NCI-H187 treated with DMSO at 0.1 percent for 48 hours (cell line): ENCODE data around the gene TASP1.

Source experiments
- DNase-seq: peaks from one replicate; lab custom pipeline; 2025; lab: John Stamatoyannopoulos, UW

TASP1 gene

DNA sequence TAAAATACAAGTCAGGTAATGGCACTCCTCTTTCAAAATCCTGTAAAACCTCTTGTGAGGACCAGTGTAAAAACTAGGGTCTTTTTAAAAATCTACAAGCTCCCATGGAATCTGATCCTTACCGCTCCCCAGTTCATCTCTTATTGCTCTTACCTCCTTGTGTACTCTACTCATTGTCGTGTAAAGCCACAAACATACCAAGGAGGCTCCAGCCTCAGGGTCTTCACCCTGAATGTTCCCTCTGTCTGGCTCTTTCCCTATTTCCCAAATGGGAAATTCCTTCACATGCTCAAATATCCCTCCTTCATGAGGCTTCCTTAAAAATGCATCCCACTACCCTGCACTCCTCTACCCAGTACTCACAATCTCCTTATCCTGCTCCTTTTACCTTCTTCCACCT, 67.1 kb downstream of the TASP1 start:
- DNase-seq, result no peak

DNA sequence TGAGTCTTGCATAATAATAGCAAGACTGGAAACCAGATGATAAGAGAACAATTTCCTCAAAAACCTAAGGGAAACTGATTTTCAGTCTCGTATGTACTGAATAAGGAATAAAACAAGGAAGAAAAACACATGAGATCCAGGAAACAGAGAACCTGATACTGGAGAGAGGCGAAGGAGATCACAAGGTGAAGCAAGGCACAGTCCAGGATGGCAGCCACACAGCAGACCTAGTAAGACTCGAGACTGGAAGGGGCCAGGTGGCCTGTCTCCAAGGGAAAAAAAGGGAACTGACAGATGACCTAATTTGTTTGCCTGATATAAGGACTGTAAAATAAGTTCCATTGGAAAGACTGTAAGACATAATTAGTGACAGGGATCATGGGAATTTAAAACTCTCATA, 71.1 kb downstream of the TASP1 start:
- no peak for DNase-seq

GRCh38 chr20:13563854-13564253, 74.9 kb downstream of the TASP1 start:
- DNase-seq, result no peak

DNA sequence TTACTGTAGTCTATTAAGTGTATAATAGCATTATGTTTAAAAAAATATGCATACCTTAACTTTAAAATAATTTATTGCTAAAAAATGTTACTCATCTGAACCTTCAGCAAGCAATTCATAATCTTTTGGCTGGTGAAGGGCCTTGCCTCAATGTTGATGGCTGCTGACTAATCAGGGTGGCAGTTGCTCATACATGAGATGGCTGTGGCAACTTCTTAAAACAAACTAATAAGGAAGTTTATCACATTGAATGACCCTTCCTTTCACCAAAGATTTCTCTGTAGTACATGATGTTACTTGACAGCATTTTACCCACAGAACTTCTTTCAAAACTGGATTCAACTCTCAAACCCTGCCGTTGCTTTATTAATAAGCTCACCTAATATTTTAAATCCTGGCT, 84.0 kb downstream of the TASP1 start:
- no peak for DNase-seq

DNA sequence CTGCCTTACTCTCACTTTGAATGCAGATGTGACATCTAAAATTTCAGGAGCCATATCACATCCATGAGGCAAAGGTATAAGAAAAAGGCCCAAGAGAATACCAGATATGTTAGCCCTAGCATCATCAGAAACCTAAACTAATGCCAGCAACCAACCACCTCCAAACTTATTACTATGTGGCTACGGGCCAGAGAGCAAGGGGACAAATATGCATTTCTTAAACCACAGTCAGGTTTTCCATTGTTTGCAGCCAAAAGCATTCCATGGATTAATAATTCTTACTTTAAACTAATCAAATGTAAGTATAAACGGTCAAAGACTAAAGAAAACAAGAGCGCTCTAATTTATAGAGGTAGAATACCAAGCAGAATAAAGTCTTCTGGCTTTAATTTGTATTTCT, 84.7 kb downstream of the TASP1 start:
- DNase-seq, result no peak

DNA sequence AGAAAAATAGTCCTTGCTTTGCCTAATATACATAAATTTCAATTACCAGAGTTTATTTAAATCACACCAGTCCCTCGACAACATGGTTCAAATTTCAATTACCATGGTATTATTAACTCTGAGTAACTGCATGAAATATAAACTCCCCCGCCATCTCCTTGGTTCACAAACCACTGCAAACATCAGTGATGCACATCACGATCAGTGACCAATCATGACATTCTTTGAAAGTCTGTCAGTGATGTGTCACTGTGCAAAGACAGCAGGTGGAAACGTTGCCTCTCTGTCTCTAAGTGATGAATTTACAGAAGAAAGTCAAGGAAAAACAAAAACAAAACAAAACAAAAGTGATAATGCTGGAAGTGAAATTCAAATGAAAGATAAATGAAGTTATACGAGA, 86.7 kb downstream of the TASP1 start:
- DNase-seq, result no peak

DNA sequence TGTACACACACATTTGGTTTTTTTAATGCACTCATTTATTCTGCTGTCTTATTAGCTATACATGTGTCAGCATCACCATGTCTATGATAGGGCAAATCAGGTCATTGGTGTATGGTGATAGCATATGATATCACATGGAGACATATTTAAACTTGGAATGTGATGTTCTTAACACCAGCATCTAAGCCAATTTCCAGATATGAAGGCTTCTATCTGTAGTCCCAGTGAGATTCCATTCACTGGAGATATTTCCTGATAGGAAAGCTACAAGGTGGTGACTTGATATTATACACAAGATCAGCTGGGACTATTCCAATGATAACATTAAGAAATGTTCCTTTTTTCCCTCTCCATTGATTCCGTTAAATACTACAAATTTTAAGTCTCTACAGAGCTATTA, 89.3 kb downstream of the TASP1 start:
- no peak for DNase-seq

GRCh38 chr20:13546497-13547131, 92.1 kb downstream of the TASP1 start:
- no peak for DNase-seq

DNA sequence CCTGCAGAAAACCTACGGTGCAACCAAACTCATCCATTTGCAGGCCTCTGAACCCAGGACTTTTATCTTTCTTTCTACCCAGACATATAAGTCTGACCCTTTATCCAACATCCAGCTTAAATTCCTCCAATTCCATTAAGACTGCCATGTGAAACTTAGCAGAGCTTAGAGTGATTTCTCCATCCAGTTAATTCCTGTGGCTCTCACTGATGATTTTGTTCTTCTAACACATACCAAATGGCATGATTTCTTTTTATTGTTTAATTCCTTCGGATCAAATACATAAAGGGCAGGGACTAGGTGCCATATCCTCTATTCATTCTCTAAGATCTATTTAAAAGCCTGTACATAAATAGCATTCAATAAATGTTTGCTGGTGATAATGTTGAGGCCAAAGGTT, 92.9 kb downstream of the TASP1 start:
- no peak for DNase-seq

DNA sequence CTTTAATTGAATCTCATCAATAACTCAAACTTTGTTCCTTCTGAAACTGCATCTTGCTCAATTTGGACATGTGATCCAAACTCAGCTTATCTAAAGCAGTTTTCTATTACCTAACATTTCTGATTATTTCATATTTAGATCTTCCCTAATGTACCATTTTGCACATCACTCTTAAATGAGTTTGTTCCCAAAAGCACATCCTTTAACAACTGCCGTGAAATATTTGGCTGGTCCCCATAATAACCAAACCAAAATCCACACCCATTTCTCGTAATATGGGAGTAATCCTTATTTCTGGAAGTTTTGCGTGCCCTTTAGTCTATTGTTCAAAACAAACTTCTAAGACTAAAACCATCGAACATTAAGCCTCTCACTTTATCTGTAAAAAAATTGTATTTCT, 94.9 kb downstream of the TASP1 start:
- no peak for DNase-seq

GRCh38 chr20:13535627-13536026, 103.1 kb downstream of the TASP1 start:
- DNase-seq, result no peak

- DNase-seq, result no peak
Observed at GRCh38 chr20:13533946-13534345, 104.8 kb downstream of the TASP1 start.

- DNase-seq, result no peak
Observed at GRCh38 chr20:13530146-13530545, 108.6 kb downstream of the TASP1 start.

- DNase-seq, result no peak
Observed at GRCh38 chr20:13526551-13526950, 112.2 kb downstream of the TASP1 start.

- no peak for DNase-seq
Observed at GRCh38 chr20:13525225-13525940, 113.3 kb downstream of the TASP1 start.

DNA sequence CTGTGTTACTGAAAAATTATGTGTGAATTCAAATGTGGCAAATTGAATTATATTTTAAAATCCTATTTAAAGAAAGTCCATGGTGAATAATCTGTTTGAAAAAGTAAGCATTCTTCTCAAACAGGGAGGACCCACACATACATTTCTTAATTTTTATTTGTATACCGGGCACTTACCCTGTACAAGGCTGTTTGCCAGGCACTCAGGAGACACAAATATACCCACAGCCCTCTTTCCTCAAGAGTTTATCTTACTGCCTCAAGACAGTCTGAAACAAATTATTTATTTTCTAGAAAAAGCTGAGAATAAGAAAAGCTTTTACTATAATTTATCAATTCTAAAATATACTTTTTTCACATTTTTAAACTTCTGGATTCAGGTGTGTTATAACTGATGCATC, 114.4 kb downstream of the TASP1 start:
- DNase-seq, result no peak

- no peak for DNase-seq
Observed at GRCh38 chr20:13517831-13518230, 120.9 kb downstream of the TASP1 start.

- DNase-seq, result no peak
Observed at GRCh38 chr20:13515796-13516558, 122.8 kb downstream of the TASP1 start.

GRCh38 chr20:13515291-13515690, 123.4 kb downstream of the TASP1 start:
- no peak for DNase-seq

- no peak for DNase-seq
Observed at GRCh38 chr20:13510837-13511488, 127.8 kb downstream of the TASP1 start.

GRCh38 chr20:13507646-13508045, 131.1 kb downstream of the TASP1 start:
- DNase-seq, result no peak

GRCh38 chr20:13501500-13501899, 137.2 kb downstream of the TASP1 start:
- DNase-seq, result no peak

- DNase-seq, result no peak
Observed at GRCh38 chr20:13494019-13494418, 144.7 kb downstream of the TASP1 start.
